Measurements from ENCODE around the gene FAM117A. TPM values are rescaled to one million over a fixed set of nuclear protein-coding genes. Genes with fewer than 3 reads are reported as not detected.

FAM117A gene
- total RNA-seq, 1 donor from 2014 or later = 5.8 TPM

DNA sequence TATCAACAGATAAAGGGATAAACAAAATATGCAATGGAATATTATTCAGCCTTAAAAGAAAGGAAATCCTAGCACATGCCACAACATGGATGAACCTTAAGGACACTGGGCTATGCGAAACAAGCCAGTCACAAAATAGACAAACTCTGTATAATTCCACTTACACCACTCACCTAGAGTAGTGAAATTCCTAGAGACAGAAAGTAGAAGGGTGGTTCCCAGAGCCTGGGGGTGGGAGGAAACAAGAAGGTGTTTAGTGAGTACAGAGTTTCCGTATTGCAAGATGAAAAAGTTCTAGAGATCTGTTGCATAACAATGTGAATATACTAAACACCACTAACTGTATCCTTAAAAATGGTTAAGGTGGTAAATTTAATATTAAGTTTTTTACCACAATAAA is 96.1 kb downstream of the FAM117A start:
- intact Hi-C loops (cut with DNase I) = no loop called here
- DNase-seq (ENCODE audit: low spot score) = no peak

DNA sequence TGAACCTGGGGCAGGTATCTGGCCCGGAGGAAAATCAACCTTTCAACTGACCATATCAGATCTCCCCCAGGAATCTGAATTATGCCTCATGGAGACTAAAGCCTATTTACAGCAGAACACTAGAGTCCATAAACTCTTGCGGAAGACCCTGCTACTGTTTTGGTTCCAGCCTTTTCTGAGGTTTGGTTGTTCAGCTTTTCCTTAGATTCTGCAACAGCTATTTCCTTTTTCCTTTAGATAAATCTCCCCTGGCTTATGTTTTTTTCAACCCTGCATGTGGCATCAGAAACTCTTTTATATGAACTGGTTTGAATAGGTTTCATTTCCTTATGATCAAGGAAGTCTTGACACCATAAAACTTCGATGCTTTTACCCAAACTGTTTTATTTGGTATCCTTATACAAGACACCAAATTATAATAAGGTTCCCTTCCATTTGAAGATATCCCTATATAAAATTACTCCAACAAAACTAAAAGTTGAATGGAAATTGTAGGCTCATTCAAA is 99.2 kb downstream of the FAM117A start:
- intact Hi-C loops (cut with DNase I) = no loop called here
- no peak for DNase-seq (ENCODE audit: low spot score)

Other genes with a start within 250 kb of the FAM117A start
- 4.4 TPM for gene NXPH3, start 188.3 kb downstream of the FAM117A start, total RNA-seq
- 68.3 TPM for gene SPOP, start 86.0 kb downstream of the FAM117A start, total RNA-seq
- 73.8 TPM for gene SLC35B1, start 56.2 kb downstream of the FAM117A start, total RNA-seq
- gene KAT7, start 24.6 kb upstream of the FAM117A start, total RNA-seq = 63.2 TPM
- 1.7 TPM for gene TAC4, start 83.9 kb upstream of the FAM117A start, total RNA-seq
- 0.16 TPM for gene DLX4, start 205.1 kb upstream of the FAM117A start, total RNA-seq
- gene DLX3, start 231.1 kb upstream of the FAM117A start, total RNA-seq = not detected